Breast epithelium (tissue), 3 donors: ENCODE results near the gene CALN1.

Experiments
- CTCF ChIP-seq, 3 donors: fragments of 450-650 bp; IDR thresholded peaks; one replicate each; pipeline ENCODE4 v1.5.1; 2016 to 2017; ENCODE audit warnings: antibody characterized with exemption in 3 of 3, mild to moderate bottlenecking in 3 of 3, moderate library complexity in 3 of 3
- POLR2A ChIP-seq: fragments of 450-650 bp; IDR thresholded peaks from one replicate; pipeline ENCODE4 v1.6.1; 2016; ENCODE audit warnings: antibody characterized with exemption, mild to moderate bottlenecking, moderate library complexity

GRCh38 chr7:72391821-72392377 is 20.2 kb downstream of the CALN1 start:
- TF ChIP-seq CTCF (IDR thresholded peaks at IDR 0.05), result no peak
- no peak for TF ChIP-seq POLR2A
